Heart right ventricle (tissue), 16 donors: Measurements from ENCODE around the gene PHEX. TPM values are rescaled to one million over a fixed set of nuclear protein-coding genes. Genes with fewer than 3 reads are reported as not detected.

Experiments used
- ATAC-seq, 8 donors: fragments of 200-7000 bp; cut with Tn5 transposase; one replicate each; pipeline ENCODE4 v1.9.1; 2020; ENCODE audit warnings: mild to moderate bottlenecking in 8 of 8, moderate library complexity in 8 of 8, moderate number of reproducible peaks in 1 of 8
- DNase-seq, 2 donors: peaks; one replicate each; pipeline ENCODE4 v3.0.0-alpha.2; 2020
- H3K27ac ChIP-seq, 10 donors: fragments of 200-600 bp; sonication (generic) in 2 of 10; one replicate each; pipeline versions ENCODE4 v1.5.0 to v1.8.0; 2020 to 2022; ENCODE audit warnings: mild to moderate bottlenecking in 3 of 10
- H3K27me3 ChIP-seq, 7 donors: fragments of 200-600 bp; one replicate each; pipeline ENCODE4 v1.8.0; 2021 to 2022; ENCODE audit warnings: mild to moderate bottlenecking in 2 of 7
- H3K36me3 ChIP-seq, 9 donors: fragments of 200-600 bp; sonication (generic) in 1 of 9; one replicate each; pipeline versions ENCODE4 v1.5.0 to v1.8.0; 2020 to 2022; ENCODE audit warnings: mild to moderate bottlenecking in 2 of 9
- H3K4me1 ChIP-seq, 9 donors: fragments of 200-600 bp; sonication (generic) in 1 of 9; one replicate each; pipeline versions ENCODE4 v1.5.0 to v1.8.0; 2020 to 2022; ENCODE audit warnings: mild to moderate bottlenecking in 4 of 9
- H3K4me3 ChIP-seq, 10 donors: fragments of 200-600 bp; sonication (generic) in 2 of 10; one replicate each; pipeline versions ENCODE4 v1.5.0 to v1.8.0; 2020 to 2022; ENCODE audit warnings: mild to moderate bottlenecking in 7 of 10, moderate library complexity in 2 of 10
- H3K9me3 ChIP-seq, 11 donors: fragments of 200-600 bp in 10 of 11; sonication (generic) in 2 of 11; one replicate each; pipeline versions ENCODE4 v1.5.0 to v1.8.0; 2013 to 2022; ENCODE audit warnings: mild to moderate bottlenecking in 2 of 11, control low read depth in 1 of 11, moderate library complexity in 1 of 11
- CTCF ChIP-seq, 9 donors: fragments of 200-600 bp; sonication (generic) in 2 of 9; IDR thresholded peaks; one replicate each; pipeline versions ENCODE4 v1.5.0 to v1.8.0; 2021 to 2022; ENCODE audit warnings: antibody characterized with exemption in 9 of 9, mild to moderate bottlenecking in 5 of 9, moderate library complexity in 1 of 9
- WGBS, 2 donors: extraction: QIAGEN DNeasy Blood & Tissue Kit; methylation state at CpG; one replicate each; pipeline ENCODE4 v1.1.7; 2013; ENCODE audit warnings: inconsistent platforms in 1 of 2; 5-methylcytosine and 5-hydroxymethylcytosine counted together
- intact Hi-C, 10 donors: fragments of 100-400 bp; cut with DNase I; formaldehyde crosslinking; loops; one replicate each; pipeline versions ENCODE4 v1.11.1 to v1.14.2; 2022
- polyA plus RNA-seq, 2 donors: library from polyadenylated mRNA; stranded (reverse); fragments of 200-250 nt; gene quantifications; one replicate each; pipeline ENCODE4 v1.2.3, GENCODE V29; 2013
- total RNA-seq, 10 donors: library from RNA; stranded (reverse); fragmentation: NEBNext Ultra II Directional in 3 of 10; extraction: Animal tissue kit (Norgen Biotek cat#: 25700) in 3 of 10; gene quantifications; one replicate each; pipeline versions ENCODE4 v1.2.1 to v1.2.4, GENCODE V29; 2021 to 2023
- donor health status: Arrhythmogenic right ventricular cardiomyopathy.
- donor health status: ischemic (EF 13 %, LVEDD 7.1; RV severe dilation, severe dysfunction).
- donor health status: healthy with polysubstance abuse.
- donor health status: DM: no; HTN: yes; CAD: no.
- donor health status: DM: no; HTN: no; CAD: no.
- donor health status: ischemic (EF 25% LVEDD 6.9; RV normal size, moderate dysfunction).
- donor health status: ischemic (EF 25% LVEDD 5.7; RV mildly dilated, moderate dysfunction).
- donor health status: healthy.
- donor health status: DM: yes; HTN: yes; CAD: no.
- donor health status: Ischemic cardiomyopathy.
- donor health status: ischemic (EF 35%, LVEDD 5.7; RV mildly dilated, moderate dysfunction).
- donor health status: nonischemic (EF 11% LVEDD 7.7; RV severe dilation, severe dysfunction).
- donor health status: DM: yes; HTN: yes; CAD: no.
- donor health status: PGD.
- donor health status: ischemic (EF 29% LVEDD 5.4; RV normal size, mild dysfunction).
- donor health status: nonischemic (EF 23%, LVEDD 6.1; RV moderate dilation, normal function).

Gene PHEX
- total and polyA plus RNA-seq, 12 donors = 0.01 to 0.36 (median 0.18) TPM; not detected in 3

- 88 to 91% methylated on average over 6 of the region's 6 CpGs for WGBS, 2 donors
- intact Hi-C loops = no loop called here
- no peak for DNase-seq
- H3K4me1 ChIP-seq = no peaks in the 10 kb centered on the region
- H3K36me3 ChIP-seq = no peaks in the 10 kb centered on the region
- no peak overlapping the region for H3K4me3 ChIP-seq
- no peak for TF ChIP-seq CTCF (IDR thresholded peaks at IDR 0.05)
- no peak overlapping the region for H3K27ac ChIP-seq
- H3K27me3 ChIP-seq = peaks cover 0 to 12% (median 0%) of the 10 kb centered on the region in 7 donors
- no peaks in the 10 kb centered on the region for H3K9me3 ChIP-seq
- no peak for ATAC-seq
Observed at GRCh38 chrX:22155126-22155525, 123.0 kb downstream of the PHEX start.

GRCh38 chrX:22159071-22159470, 126.9 kb downstream of the PHEX start:
- ATAC-seq = no peak
- intact Hi-C loops = no loop called here
- H3K4me3 ChIP-seq = no peak overlapping the region
- no peak overlapping the region for H3K27ac ChIP-seq
- H3K36me3 ChIP-seq = no peaks in the 10 kb centered on the region
- WGBS, 2 donors = 83 to 90% methylated on average over 5 of the region's 5 CpGs
- DNase-seq = no peak
- H3K4me1 ChIP-seq = no peaks in the 10 kb centered on the region
- no peaks in the 10 kb centered on the region for H3K9me3 ChIP-seq
- TF ChIP-seq CTCF (IDR thresholded peaks at IDR 0.05) = no peak
- peaks cover 0 to 12% (median 0%) of the 10 kb centered on the region in 7 donors for H3K27me3 ChIP-seq

- Histone ChIP-seq H3K4me3 (no peak overlapping the region), H3K27me3 (peaks cover 0 to 7% (median 0%) of the 10 kb centered on the region in 7 donors), H3K27ac (no peak overlapping the region), H3K4me1 (no peaks in the 10 kb centered on the region), H3K36me3 (no peaks in the 10 kb centered on the region), H3K9me3 (no peaks in the 10 kb centered on the region)
- no peak for TF ChIP-seq CTCF (IDR thresholded peaks at IDR 0.05)
- ATAC-seq = no peak
- intact Hi-C loops = no loop called here
- DNase-seq = no peak
- WGBS, 2 donors = 87 to 90% methylated on average over 3 of the region's 3 CpGs
Observed at GRCh38 chrX:22163326-22163725, 131.2 kb downstream of the PHEX start.

- WGBS, 2 donors = 69 to 77% methylated on average over 3 of the region's 3 CpGs
- Histone ChIP-seq H3K9me3 (no peaks in the 10 kb centered on the region), H3K27ac (no peak overlapping the region), H3K4me3 (no peak overlapping the region), H3K27me3 (peaks cover 0 to 7% (median 0%) of the 10 kb centered on the region in 7 donors), H3K36me3 (no peaks in the 10 kb centered on the region), H3K4me1 (no peaks in the 10 kb centered on the region)
- no peak for ATAC-seq
- DNase-seq = no peak
- TF ChIP-seq CTCF (IDR thresholded peaks at IDR 0.05) = no peak
- intact Hi-C loops = no loop called here
Observed at GRCh38 chrX:22164770-22165388, 132.8 kb downstream of the PHEX start.
